Measurements from ENCODE around the gene TMEM150A. TPM values are rescaled to one million over a fixed set of nuclear protein-coding genes. Genes with fewer than 3 reads are reported as not detected.

The TMEM150A gene
- total and polyA plus RNA-seq, 2 of the 13 experiments (the other 11 are each of a cell fraction or from before 2014, with no cell fraction given), result 30.1 to 70.4 TPM

DNA sequence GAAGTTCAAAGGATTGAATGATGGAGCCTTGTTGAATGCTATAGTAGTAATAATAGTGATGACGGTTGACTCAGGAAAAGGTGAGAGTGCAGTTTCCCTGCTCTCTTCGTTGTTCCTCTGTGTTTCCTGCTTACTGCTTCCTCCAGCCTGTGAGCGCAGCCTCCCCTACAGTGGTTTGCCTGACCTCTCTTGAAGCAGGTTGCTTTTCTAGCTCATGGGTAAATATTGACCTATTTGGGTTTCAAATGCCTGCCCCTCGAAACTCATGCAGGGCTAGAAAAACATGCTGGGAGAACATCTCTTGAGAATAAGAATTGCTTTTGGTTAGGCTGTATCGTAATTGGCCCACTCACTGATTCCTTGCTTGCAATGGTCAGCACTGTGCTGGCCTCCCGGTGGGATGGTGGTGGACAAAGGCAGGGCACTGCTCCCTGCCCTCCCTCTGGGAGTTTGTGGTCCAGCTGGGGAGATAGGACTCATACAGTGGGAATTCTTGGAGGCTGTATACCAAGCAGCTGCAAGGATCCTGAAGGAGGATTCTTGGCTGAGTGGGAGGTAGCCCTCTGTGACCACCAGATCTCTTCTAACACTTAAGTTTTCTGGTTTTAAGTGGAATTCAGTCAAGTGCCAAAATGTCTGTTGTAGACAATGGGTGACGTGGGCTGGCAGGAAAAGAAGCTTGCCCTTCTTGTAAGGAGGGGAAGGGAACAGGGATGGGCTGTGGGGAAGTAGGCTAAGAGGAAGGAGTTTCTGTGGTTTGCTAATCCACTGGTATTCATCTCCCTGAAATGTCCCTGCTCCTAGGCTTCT lies 12.3 kb downstream of the TMEM150A start (continued):
- TF ChIP-seq SRY (CRISPR knock-in tag; IDR thresholded peaks at IDR 0.05) (no peak), ZNF549 (CRISPR knock-in tag; IDR thresholded peaks at IDR 0.05) (no peak), ZNF678 (CRISPR knock-in tag; IDR thresholded peaks at IDR 0.05) (no peak), ZNF607 (CRISPR knock-in tag; IDR thresholded peaks at IDR 0.05; ENCODE audit: borderline replicate concordance) (no peak), KLF13 (CRISPR knock-in tag; IDR thresholded peaks at IDR 0.05) (no peak), SMAD3 (CRISPR knock-in tag; IDR thresholded peaks at IDR 0.05) (0 out of 2 replicates have a peak, but pooled peaks have one; percentile 57), RCOR2 (CRISPR knock-in tag; IDR thresholded peaks at IDR 0.05) (no peak), ZBTB38 (CRISPR knock-in tag; IDR thresholded peaks at IDR 0.05) (peak; percentile 29; the same call in 1 of the 2 replicates), ZIK1 (CRISPR knock-in tag; IDR thresholded peaks at IDR 0.05; ENCODE audit: borderline replicate concordance, low read depth) (no peak), AGO1 (IDR thresholded peaks at IDR 0.05; ENCODE audit: low read depth, low read length, poor library complexity, severe bottlenecking) (no peak), RFXANK (CRISPR knock-in tag; IDR thresholded peaks at IDR 0.05) (peak; percentile 16; the same call in 1 of the 2 replicates), PRMT3 (CRISPR knock-in tag; IDR thresholded peaks at IDR 0.05; ENCODE audit: borderline replicate concordance, low read depth) (no peak), ZNF207 (IDR thresholded peaks at IDR 0.05; ENCODE audit: borderline replicate concordance) (no peak), HNRNPL (IDR thresholded peaks at IDR 0.05; ENCODE audit: low read depth, low read length) (no peak), ZNF354B (CRISPR knock-in tag; IDR thresholded peaks at IDR 0.05) (no peak), CBX5 (CRISPR knock-in tag; IDR thresholded peaks at IDR 0.05; ENCODE audit: borderline replicate concordance) (no peak), ZNF260 (CRISPR knock-in tag; IDR thresholded peaks at IDR 0.05; ENCODE audit: borderline replicate concordance, low read depth) (no peak), ZFP62 (CRISPR knock-in tag; IDR thresholded peaks at IDR 0.05) (no peak), MTA1 (CRISPR knock-in tag; IDR thresholded peaks at IDR 0.05; ENCODE audit: borderline replicate concordance) (no peak), SMC3 (IDR thresholded peaks at IDR 0.05; ENCODE audit: low read length) (peak; percentile 23; the same call in 1 of the 2 replicates), ZNF510 (CRISPR knock-in tag; IDR thresholded peaks at IDR 0.05; ENCODE audit: low read depth) (0 out of 2 replicates have a peak, but pooled peaks have one; percentile 45), SMAD9 (CRISPR knock-in tag; IDR thresholded peaks at IDR 0.05) (no peak), ZSCAN30 (CRISPR knock-in tag; IDR thresholded peaks at IDR 0.05) (no peak)
- TF ChIP-seq, protein P1, sequence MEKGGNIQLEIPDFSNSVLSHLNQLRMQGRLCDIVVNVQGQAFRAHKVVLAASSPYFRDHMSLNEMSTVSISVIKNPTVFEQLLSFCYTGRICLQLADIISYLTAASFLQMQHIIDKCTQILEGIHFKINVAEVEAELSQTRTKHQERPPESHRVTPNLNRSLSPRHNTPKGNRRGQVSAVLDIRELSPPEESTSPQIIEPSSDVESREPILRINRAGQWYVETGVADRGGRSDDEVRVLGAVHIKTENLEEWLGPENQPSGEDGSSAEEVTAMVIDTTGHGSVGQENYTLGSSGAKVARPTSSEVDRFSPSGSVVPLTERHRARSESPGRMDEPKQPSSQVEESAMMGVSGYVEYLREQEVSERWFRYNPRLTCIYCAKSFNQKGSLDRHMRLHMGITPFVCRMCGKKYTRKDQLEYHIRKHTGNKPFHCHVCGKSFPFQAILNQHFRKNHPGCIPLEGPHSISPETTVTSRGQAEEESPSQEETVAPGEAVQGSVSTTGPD (CRISPR knock-in tag; IDR thresholded peaks at IDR 0.05), result no peak
- TF ChIP-seq, protein P2, sequence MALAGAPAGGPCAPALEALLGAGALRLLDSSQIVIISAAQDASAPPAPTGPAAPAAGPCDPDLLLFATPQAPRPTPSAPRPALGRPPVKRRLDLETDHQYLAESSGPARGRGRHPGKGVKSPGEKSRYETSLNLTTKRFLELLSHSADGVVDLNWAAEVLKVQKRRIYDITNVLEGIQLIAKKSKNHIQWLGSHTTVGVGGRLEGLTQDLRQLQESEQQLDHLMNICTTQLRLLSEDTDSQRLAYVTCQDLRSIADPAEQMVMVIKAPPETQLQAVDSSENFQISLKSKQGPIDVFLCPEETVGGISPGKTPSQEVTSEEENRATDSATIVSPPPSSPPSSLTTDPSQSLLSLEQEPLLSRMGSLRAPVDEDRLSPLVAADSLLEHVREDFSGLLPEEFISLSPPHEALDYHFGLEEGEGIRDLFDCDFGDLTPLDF (CRISPR knock-in tag; IDR thresholded peaks at IDR 0.05), result no peak
- TF ChIP-seq, protein P3, sequence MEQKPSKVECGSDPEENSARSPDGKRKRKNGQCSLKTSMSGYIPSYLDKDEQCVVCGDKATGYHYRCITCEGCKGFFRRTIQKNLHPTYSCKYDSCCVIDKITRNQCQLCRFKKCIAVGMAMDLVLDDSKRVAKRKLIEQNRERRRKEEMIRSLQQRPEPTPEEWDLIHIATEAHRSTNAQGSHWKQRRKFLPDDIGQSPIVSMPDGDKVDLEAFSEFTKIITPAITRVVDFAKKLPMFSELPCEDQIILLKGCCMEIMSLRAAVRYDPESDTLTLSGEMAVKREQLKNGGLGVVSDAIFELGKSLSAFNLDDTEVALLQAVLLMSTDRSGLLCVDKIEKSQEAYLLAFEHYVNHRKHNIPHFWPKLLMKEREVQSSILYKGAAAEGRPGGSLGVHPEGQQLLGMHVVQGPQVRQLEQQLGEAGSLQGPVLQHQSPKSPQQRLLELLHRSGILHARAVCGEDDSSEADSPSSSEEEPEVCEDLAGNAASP (CRISPR knock-in tag; IDR thresholded peaks at IDR 0.05; ENCODE audit: borderline replicate concordance), result no peak
